ENCODE data around the gene PUS7L. TPM values are rescaled to one million over a fixed set of nuclear protein-coding genes. Genes with fewer than 3 reads are reported as not detected.

Gene PUS7L
- total RNA-seq, 4 donors from 2014 or later, result 5.3 to 22.2 (median 14.6) TPM

GRCh38 chr12:43737646-43738045 is 20.9 kb downstream of the PUS7L start:
- no peaks in the 10 kb centered on the region for H3K27me3 ChIP-seq
- WGBS, 2 donors, result 38 to 57% methylated on average over 2 of the region's 2 CpGs
- H3K36me3 ChIP-seq, result peaks cover 0 to 90% (median 4%) of the 10 kb centered on the region in 3 donors
- H3K27ac ChIP-seq, result no peak overlapping the region
- TF ChIP-seq POLR2A (IDR thresholded peaks at IDR 0.05) (no peak), CTCF (IDR thresholded peaks at IDR 0.05) (no peak)
- H3K9me3 ChIP-seq, result no peaks in the 10 kb centered on the region
- intact Hi-C loops (cut with DNase I), result no loop called here
- no peak for DNase-seq
- no peaks in the 10 kb centered on the region for H3K4me1 ChIP-seq
- no peak overlapping the region for H3K4me3 ChIP-seq

- no peak overlapping the region for H3K4me3 ChIP-seq
- H3K27ac ChIP-seq, result no peak overlapping the region
- no peak for TF ChIP-seq CTCF (IDR thresholded peaks at IDR 0.05)
- TF ChIP-seq POLR2A (IDR thresholded peaks at IDR 0.05), result no peak
- DNase-seq, result no peak
- H3K36me3 ChIP-seq, result peaks cover 0 to 90% (median 4%) of the 10 kb centered on the region in 3 donors
- H3K27me3 ChIP-seq, result no peaks in the 10 kb centered on the region
- no peaks in the 10 kb centered on the region for H3K9me3 ChIP-seq
- 78 to 81% methylated on average over 3 of the region's 3 CpGs for WGBS, 2 donors
- no peaks in the 10 kb centered on the region for H3K4me1 ChIP-seq
- intact Hi-C loops (cut with DNase I), result no loop called here
Observed at GRCh38 chr12:43736927-43737440, 21.6 kb downstream of the PUS7L start.

- H3K27me3 ChIP-seq, result no peaks in the 10 kb centered on the region
- DNase-seq, result no peak
- H3K4me1 ChIP-seq, result no peaks in the 10 kb centered on the region
- TF ChIP-seq POLR2A (IDR thresholded peaks at IDR 0.05) (no peak), CTCF (IDR thresholded peaks at IDR 0.05) (no peak)
- intact Hi-C loops (cut with DNase I), result no loop called here
- no peak overlapping the region for H3K4me3 ChIP-seq
- H3K9me3 ChIP-seq, result no peaks in the 10 kb centered on the region
- no peak overlapping the region for H3K27ac ChIP-seq
- H3K36me3 ChIP-seq, result peaks cover 0 to 83% (median 8%) of the 10 kb centered on the region in 3 donors
- WGBS, 2 donors, result 84 to 92% methylated on average over 3 of the region's 3 CpGs
Observed at GRCh38 chr12:43733687-43734086, 24.9 kb downstream of the PUS7L start.

- Histone ChIP-seq H3K4me1 (no peaks in the 10 kb centered on the region), H3K36me3 (peaks cover 0 to 57% (median 4%) of the 10 kb centered on the region in 3 donors), H3K27me3 (no peaks in the 10 kb centered on the region), H3K4me3 (no peak overlapping the region), H3K9me3 (no peaks in the 10 kb centered on the region), H3K27ac (no peak overlapping the region)
- no peak for DNase-seq
- intact Hi-C loops (cut with DNase I), result no loop called here
- TF ChIP-seq CTCF (IDR thresholded peaks at IDR 0.05), result no peak
- TF ChIP-seq POLR2A (IDR thresholded peaks at IDR 0.05), result no peak
- WGBS, 2 donors, result 71 to 75% methylated on average over 4 of the region's 4 CpGs
Observed at GRCh38 chr12:43730283-43730682, 28.3 kb downstream of the PUS7L start.

DNA sequence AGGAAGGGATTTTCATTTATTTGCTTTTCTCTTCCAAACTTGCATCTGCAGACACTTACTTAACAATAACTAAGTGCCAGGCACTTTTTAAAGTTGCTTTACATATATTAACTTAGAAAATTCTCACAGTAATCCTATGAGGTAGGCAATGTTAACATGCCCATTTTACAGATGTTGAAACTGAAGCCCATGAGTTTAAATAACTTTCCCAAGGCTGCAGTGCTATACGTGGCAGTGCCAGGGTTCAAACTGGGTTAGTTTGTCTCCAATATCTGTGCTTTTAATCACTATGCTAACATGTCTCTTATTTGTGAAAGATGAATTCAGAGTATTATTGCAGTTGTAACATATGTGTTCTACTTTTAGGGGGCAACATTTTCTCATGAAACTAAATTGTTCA is 29.9 kb downstream of the PUS7L start:
- 75 to 92% methylated on average over 1 of the region's 1 CpG for WGBS, 2 donors
- Histone ChIP-seq H3K9me3 (no peaks in the 10 kb centered on the region), H3K4me1 (no peaks in the 10 kb centered on the region), H3K4me3 (no peak overlapping the region), H3K27me3 (no peaks in the 10 kb centered on the region), H3K27ac (no peak overlapping the region), H3K36me3 (peaks cover 0 to 44% (median 4%) of the 10 kb centered on the region in 3 donors)
- TF ChIP-seq CTCF (IDR thresholded peaks at IDR 0.05) (no peak), POLR2A (IDR thresholded peaks at IDR 0.05) (no peak)
- intact Hi-C loops (cut with DNase I), result no loop called here
- DNase-seq, result no peak
